Naive thymus-derived CD4-positive, alpha-beta T cell (primary cell): ENCODE measurements around the gene PDK2. TPM values are rescaled to one million over a fixed set of nuclear protein-coding genes. Genes with fewer than 3 reads are reported as not detected.

Experiments used
- ATAC-seq: fragments of 150-1000 bp; cut with Tn5 transposase; 2 replicates; pipeline ENCODE4 v1.10.0; 2021; ENCODE audit warnings: mild to moderate bottlenecking, moderate library complexity
- CTCF ChIA-PET: fragments of 350-600 bp; sonication (Branson Sonifier 250); formaldehyde crosslinking; loops from one replicate; lab custom pipeline; 2021; ENCODE audit warnings: antibody characterized with exemption; lab: Charles Lee
- POLR2A ChIA-PET: fragments of 350-600 bp; sonication (Branson Sonifier 250); formaldehyde crosslinking; loops from one replicate; lab custom pipeline; 2021; ENCODE audit warnings: antibody characterized with exemption, inconsistent platforms; lab: Charles Lee
- DNase-seq, 9 donors: peaks; one replicate each; pipeline versions ENCODE4 v3.0.0 to v3.0.0-alpha.2; 2020 to 2022; ENCODE audit warnings: mixed read lengths in 1 of 9
- H3K27ac ChIP-seq: one replicate; pipeline ENCODE4 v1.7.0; 2013; ENCODE audit warnings: mild to moderate bottlenecking, low read depth, low read length, moderate library complexity
- H3K27me3 ChIP-seq, 2 donors: one replicate each; pipeline ENCODE4 v1.7.0; 2013; ENCODE audit warnings: low read length in 2 of 2, mild to moderate bottlenecking in 2 of 2, moderate library complexity in 2 of 2; ENCODE audit not compliant: control insufficient read depth in 2 of 2, insufficient read depth in 2 of 2
- H3K36me3 ChIP-seq, 3 experiments: 1 replicate in 2 of 3; 2 replicates in 1 of 3; pipeline ENCODE4 v1.7.0; 2013; ENCODE audit warnings: low read length in 3 of 3, mild to moderate bottlenecking in 3 of 3, moderate library complexity in 1 of 3; ENCODE audit not compliant: insufficient read depth in 3 of 3, control insufficient read depth in 2 of 3
- H3K4me1 ChIP-seq, 2 donors: one replicate each; pipeline ENCODE4 v1.7.0; 2013; ENCODE audit warnings: low read length in 2 of 2, mild to moderate bottlenecking in 2 of 2, moderate library complexity in 1 of 2; ENCODE audit not compliant: control insufficient read depth in 2 of 2, insufficient read depth in 2 of 2
- H3K4me3 ChIP-seq: 2 replicates; pipeline ENCODE4 v1.7.0; 2013; ENCODE audit warnings: mild to moderate bottlenecking, low read length
- H3K9me3 ChIP-seq, 3 experiments: 1 replicate in 2 of 3; 2 replicates in 1 of 3; pipeline ENCODE4 v1.7.0; 2013; ENCODE audit warnings: low read length in 3 of 3; ENCODE audit not compliant: control insufficient read depth in 2 of 3
- H3K27ac Mint-ChIP-seq, 9 donors: one replicate each; pipeline ENCODE4 v1.8.0; 2020 to 2022; ENCODE audit warnings: mixed read lengths in 9 of 9, mild to moderate bottlenecking in 8 of 9, moderate library complexity in 5 of 9, inconsistent platforms in 2 of 9
- H3K27me3 Mint-ChIP-seq, 5 donors: one replicate each; pipeline ENCODE4 v1.8.0; 2021 to 2022; ENCODE audit warnings: mixed read lengths in 5 of 5, mild to moderate bottlenecking in 1 of 5
- H3K36me3 Mint-ChIP-seq, 5 donors: one replicate each; pipeline ENCODE4 v1.8.0; 2020 to 2022; ENCODE audit warnings: mixed read lengths in 5 of 5, mild to moderate bottlenecking in 3 of 5, inconsistent platforms in 1 of 5
- H3K4me1 Mint-ChIP-seq, 7 donors: one replicate each; pipeline ENCODE4 v1.8.0; 2020 to 2022; ENCODE audit warnings: mixed read lengths in 7 of 7, mild to moderate bottlenecking in 3 of 7, inconsistent platforms in 1 of 7
- H3K4me3 Mint-ChIP-seq, 10 donors: one replicate each; pipeline ENCODE4 v1.8.0; 2020 to 2022; ENCODE audit warnings: mild to moderate bottlenecking in 10 of 10, mixed read lengths in 10 of 10, moderate library complexity in 6 of 10, inconsistent platforms in 2 of 10
- H3K9me3 Mint-ChIP-seq, 11 donors: one replicate each; pipeline ENCODE4 v1.8.0; 2020 to 2022; ENCODE audit warnings: mixed read lengths in 11 of 11, mild to moderate bottlenecking in 4 of 11, inconsistent platforms in 1 of 11, moderate library complexity in 1 of 11
- intact Hi-C, 2 donors: fragments of 100-400 bp; cut with micrococcal nuclease; formaldehyde crosslinking; loops; one replicate each; pipeline ENCODE4 v1.15.1; 2023
- polyA plus RNA-seq, 2 donors: library from polyadenylated mRNA; unstranded; fragments of 300-500 nt; fragmentation: Illumina TruSeq; gene quantifications; one replicate each; pipeline ENCODE4 v1.2.3, GENCODE V29; 2021
- total RNA-seq, 6 experiments: library from RNA in 5 of 6; stranded (reverse) in 5 of 6; gene quantifications; 1 replicate in 5 of 6; 2 replicates in 1 of 6; pipeline ENCODE4 v1.2.3 and lab custom pipeline; 2021 to 2026

The PDK2 gene
- total and polyA plus RNA-seq, 7 experiments from 2014 or later, result 16.7 to 50.4 (median 37.2) TPM

- Histone ChIP-seq H3K9me3 (no peaks in the 10 kb centered on the region), H3K4me1 (peaks cover 8 to 12% of the 10 kb centered on the region in 2 donors), H3K27me3 (peaks cover 0 to 4% of the 10 kb centered on the region in 2 donors), H3K36me3 (peaks cover 0 to 32% (median 5%) of the 10 kb centered on the region in 3 experiments), H3K27ac (no peak overlapping the region), H3K4me3 (no peak overlapping the region)
- no peak for ATAC-seq
- ChIA-PET CTCF (interaction anchor here (0.6 to 1.5 kb wide), 3 partner anchors 8 to 166 kb away, joined by 3 to 5 read pairs (median 4); no protein-coding TSS in a partner anchor), POLR2A (interaction anchor here (0.8 to 1.5 kb wide), 4 partner anchors 9 to 38 kb away, joined by 3 read pairs; no protein-coding TSS in a partner anchor)
- Mint-ChIP-seq H3K9me3 (peaks cover 0 to 7% (median 0%) of the 10 kb centered on the region in 11 donors), H3K4me1 (peaks cover 19 to 48% (median 24%) of the 10 kb centered on the region in 7 donors), H3K4me3 (peak overlapping the region in 1 of 10 donors; percentile 45), H3K27ac (peak overlapping the region in 3 of 9 donors; percentile 19 to 53 (median 25)), H3K27me3 (peaks cover 5 to 26% (median 10%) of the 10 kb centered on the region in 5 donors), H3K36me3 (peaks cover 0 to 20% (median 8%) of the 10 kb centered on the region in 5 donors)
- intact Hi-C loops, result no loop called here
- DNase-seq, result no peak
These were observed 37.1 kb downstream of the PDK2 start for GRCh38 chr17:50132104-50132794.

GRCh38 chr17:50133028-50133768 is 38.0 kb downstream of the PDK2 start:
- Histone ChIP-seq H3K9me3 (no peaks in the 10 kb centered on the region), H3K4me1 (peaks cover 8 to 12% of the 10 kb centered on the region in 2 donors), H3K36me3 (peaks cover 6 to 42% (median 7%) of the 10 kb centered on the region in 3 experiments), H3K27me3 (peaks cover 0 to 4% of the 10 kb centered on the region in 2 donors), H3K4me3 (no peak overlapping the region), H3K27ac (no peak overlapping the region)
- peaks cover 16 to 50% (median 25%) of the 10 kb centered on the region in 7 donors for H3K4me1 Mint-ChIP-seq
- H3K36me3 Mint-ChIP-seq, result peaks cover 0 to 30% (median 15%) of the 10 kb centered on the region in 5 donors
- no peak overlapping the region for H3K27ac Mint-ChIP-seq
- H3K9me3 Mint-ChIP-seq, result peaks cover 0 to 7% (median 0%) of the 10 kb centered on the region in 11 donors
- no peak for ATAC-seq
- H3K27me3 Mint-ChIP-seq, result peaks cover 5 to 19% (median 10%) of the 10 kb centered on the region in 5 donors
- no peak overlapping the region for H3K4me3 Mint-ChIP-seq
- intact Hi-C loops, result no loop called here
- DNase-seq, result no peak
- CTCF ChIA-PET, result interaction anchor here (0.6 to 1.5 kb wide), 2 partner anchors 37 to 165 kb away, joined by 4 to 5 read pairs; no protein-coding TSS in a partner anchor
- POLR2A ChIA-PET, result interaction anchor here (0.9 to 1.5 kb wide), 2 partner anchors 21 to 39 kb away, joined by 3 read pairs; no protein-coding TSS in a partner anchor

- Histone ChIP-seq H3K27ac (no peak overlapping the region), H3K4me3 (no peak overlapping the region), H3K27me3 (no peaks in the 10 kb centered on the region), H3K36me3 (peaks cover 12 to 47% (median 12%) of the 10 kb centered on the region in 3 experiments), H3K4me1 (peaks cover 4 to 12% of the 10 kb centered on the region in 2 donors), H3K9me3 (no peaks in the 10 kb centered on the region)
- intact Hi-C loops, result no loop called here
- peaks cover 12 to 49% (median 25%) of the 10 kb centered on the region in 7 donors for H3K4me1 Mint-ChIP-seq
- ATAC-seq (no peak), DNase-seq (no peak)
- no peak overlapping the region for H3K27ac Mint-ChIP-seq
- ChIA-PET POLR2A (no interaction called here), CTCF (no interaction called here)
- peaks cover 2 to 15% (median 10%) of the 10 kb centered on the region in 5 donors for H3K27me3 Mint-ChIP-seq
- H3K36me3 Mint-ChIP-seq, result peaks cover 0 to 33% (median 18%) of the 10 kb centered on the region in 5 donors
- H3K4me3 Mint-ChIP-seq, result no peak overlapping the region
- peaks cover 0 to 4% (median 0%) of the 10 kb centered on the region in 11 donors for H3K9me3 Mint-ChIP-seq
These were observed 38.6 kb downstream of the PDK2 start for GRCh38 chr17:50133769-50134099.

- ATAC-seq, result no peak
- intact Hi-C loops, result no loop called here
These were observed 39.3 kb downstream of the PDK2 start for GRCh38 chr17:50134206-50135110.

GRCh38 chr17:50135316-50136095 is 40.4 kb downstream of the PDK2 start:
- no peak overlapping the region for H3K4me3 Mint-ChIP-seq
- Histone ChIP-seq H3K4me1 (peaks cover 14 to 22% of the 10 kb centered on the region in 2 donors), H3K27me3 (no peaks in the 10 kb centered on the region), H3K27ac (no peak overlapping the region), H3K9me3 (no peaks in the 10 kb centered on the region), H3K4me3 (no peak overlapping the region), H3K36me3 (peaks cover 22 to 60% (median 25%) of the 10 kb centered on the region in 3 experiments)
- peaks cover 0 to 12% (median 6%) of the 10 kb centered on the region in 5 donors for H3K27me3 Mint-ChIP-seq
- intact Hi-C loops, result no loop called here
- no peak overlapping the region for H3K27ac Mint-ChIP-seq
- CTCF ChIA-PET, result interaction anchor here (1.9 kb wide), 1 partner anchor 42 kb away, joined by 5 read pairs; no protein-coding TSS in a partner anchor
- H3K9me3 Mint-ChIP-seq, result peaks cover 0 to 2% (median 0%) of the 10 kb centered on the region in 11 donors
- H3K4me1 Mint-ChIP-seq, result peaks cover 20 to 55% (median 33%) of the 10 kb centered on the region in 7 donors
- ATAC-seq, result no peak
- H3K36me3 Mint-ChIP-seq, result peaks cover 0 to 44% (median 26%) of the 10 kb centered on the region in 5 donors
- POLR2A ChIA-PET, result no interaction called here
- no peak for DNase-seq

More at GRCh38 chr17:50134206-50135110, 39.3 kb downstream of the PDK2 start:
- H3K9me3 ChIP-seq, result no peaks in the 10 kb centered on the region
- Mint-ChIP-seq H3K27ac (no peak overlapping the region), H3K4me3 (no peak overlapping the region), H3K4me1 (peaks cover 11 to 46% (median 24%) of the 10 kb centered on the region in 7 donors), H3K36me3 (peaks cover 0 to 36% (median 18%) of the 10 kb centered on the region in 5 donors), H3K27me3 (peaks cover 0 to 12% (median 8%) of the 10 kb centered on the region in 5 donors), H3K9me3 (peaks cover 0 to 4% (median 0%) of the 10 kb centered on the region in 11 donors)
- H3K27me3 ChIP-seq, result no peaks in the 10 kb centered on the region
- no peak for DNase-seq
- no peak overlapping the region for H3K27ac ChIP-seq
- peaks cover 4 to 16% of the 10 kb centered on the region in 2 donors for H3K4me1 ChIP-seq
- ChIA-PET CTCF (no interaction called here), POLR2A (no interaction called here)
- peaks cover 19 to 54% (median 20%) of the 10 kb centered on the region in 3 experiments for H3K36me3 ChIP-seq
- no peak overlapping the region for H3K4me3 ChIP-seq
